ENCODE results near the gene ADH7.

DNA sequence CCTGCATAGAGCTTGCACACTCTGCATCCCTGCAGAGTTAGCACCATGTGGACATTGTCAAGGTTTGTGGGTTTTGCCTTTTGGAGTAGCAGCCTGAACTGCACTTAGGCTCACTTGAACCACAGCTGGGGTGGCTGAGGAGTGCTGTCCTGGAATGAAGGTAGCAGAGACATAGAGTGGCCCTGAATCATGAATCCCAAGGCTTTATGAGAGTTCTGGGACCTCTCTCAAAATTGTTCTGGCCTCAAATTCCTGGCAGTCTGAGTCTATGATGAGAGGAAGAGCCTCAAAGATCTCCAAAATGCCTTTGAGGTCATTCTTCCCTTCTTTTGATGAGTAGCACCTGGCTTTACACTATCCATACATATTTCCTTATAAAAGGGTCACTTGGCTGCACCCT lies 45.5 kb downstream of the ADH7 start:
- TF ChIP-seq EZH2phosphoT487 (IDR thresholded peaks at IDR 0.05; ENCODE audit: borderline replicate concordance) (no peak), ELF1 (IDR thresholded peaks at IDR 0.05; ENCODE audit: borderline replicate concordance, low read depth) (no peak), POLR2A (IDR thresholded peaks at IDR 0.05; ENCODE audit: borderline replicate concordance, extremely low read depth, insufficient read depth, insufficient read length) (no peak), ZNF274 (IDR thresholded peaks at IDR 0.05; ENCODE audit: low read depth, low read length) (no peak), JUND (IDR thresholded peaks at IDR 0.05) (no peak), RAD21 (IDR thresholded peaks at IDR 0.05; ENCODE audit: low read depth) (no peak), POLR2AphosphoS5 (IDR thresholded peaks at IDR 0.05; ENCODE audit: low read depth, low read length) (no peak), CEBPB (IDR thresholded peaks at IDR 0.05; ENCODE audit: low read depth) (no peak), SRF (IDR thresholded peaks at IDR 0.05; ENCODE audit: low read depth) (no peak)
- TF ChIP-seq, protein P1, sequence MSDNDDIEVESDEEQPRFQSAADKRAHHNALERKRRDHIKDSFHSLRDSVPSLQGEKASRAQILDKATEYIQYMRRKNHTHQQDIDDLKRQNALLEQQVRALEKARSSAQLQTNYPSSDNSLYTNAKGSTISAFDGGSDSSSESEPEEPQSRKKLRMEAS (IDR thresholded peaks at IDR 0.05), result no peak
- TF ChIP-seq, protein P2, sequence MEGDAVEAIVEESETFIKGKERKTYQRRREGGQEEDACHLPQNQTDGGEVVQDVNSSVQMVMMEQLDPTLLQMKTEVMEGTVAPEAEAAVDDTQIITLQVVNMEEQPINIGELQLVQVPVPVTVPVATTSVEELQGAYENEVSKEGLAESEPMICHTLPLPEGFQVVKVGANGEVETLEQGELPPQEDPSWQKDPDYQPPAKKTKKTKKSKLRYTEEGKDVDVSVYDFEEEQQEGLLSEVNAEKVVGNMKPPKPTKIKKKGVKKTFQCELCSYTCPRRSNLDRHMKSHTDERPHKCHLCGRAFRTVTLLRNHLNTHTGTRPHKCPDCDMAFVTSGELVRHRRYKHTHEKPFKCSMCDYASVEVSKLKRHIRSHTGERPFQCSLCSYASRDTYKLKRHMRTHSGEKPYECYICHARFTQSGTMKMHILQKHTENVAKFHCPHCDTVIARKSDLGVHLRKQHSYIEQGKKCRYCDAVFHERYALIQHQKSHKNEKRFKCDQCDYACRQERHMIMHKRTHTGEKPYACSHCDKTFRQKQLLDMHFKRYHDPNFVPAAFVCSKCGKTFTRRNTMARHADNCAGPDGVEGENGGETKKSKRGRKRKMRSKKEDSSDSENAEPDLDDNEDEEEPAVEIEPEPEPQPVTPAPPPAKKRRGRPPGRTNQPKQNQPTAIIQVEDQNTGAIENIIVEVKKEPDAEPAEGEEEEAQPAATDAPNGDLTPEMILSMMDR (IDR thresholded peaks at IDR 0.05 in 2 of 3, conservative IDR thresholded peaks at IDR 0.05 in 1 of 3; ENCODE audit: borderline replicate concordance in 1 of 3, insufficient read depth in 1 of 3, low read depth in 2 of 3, low read length in 2 of 3), result no peak
- TF ChIP-seq, protein P3, sequence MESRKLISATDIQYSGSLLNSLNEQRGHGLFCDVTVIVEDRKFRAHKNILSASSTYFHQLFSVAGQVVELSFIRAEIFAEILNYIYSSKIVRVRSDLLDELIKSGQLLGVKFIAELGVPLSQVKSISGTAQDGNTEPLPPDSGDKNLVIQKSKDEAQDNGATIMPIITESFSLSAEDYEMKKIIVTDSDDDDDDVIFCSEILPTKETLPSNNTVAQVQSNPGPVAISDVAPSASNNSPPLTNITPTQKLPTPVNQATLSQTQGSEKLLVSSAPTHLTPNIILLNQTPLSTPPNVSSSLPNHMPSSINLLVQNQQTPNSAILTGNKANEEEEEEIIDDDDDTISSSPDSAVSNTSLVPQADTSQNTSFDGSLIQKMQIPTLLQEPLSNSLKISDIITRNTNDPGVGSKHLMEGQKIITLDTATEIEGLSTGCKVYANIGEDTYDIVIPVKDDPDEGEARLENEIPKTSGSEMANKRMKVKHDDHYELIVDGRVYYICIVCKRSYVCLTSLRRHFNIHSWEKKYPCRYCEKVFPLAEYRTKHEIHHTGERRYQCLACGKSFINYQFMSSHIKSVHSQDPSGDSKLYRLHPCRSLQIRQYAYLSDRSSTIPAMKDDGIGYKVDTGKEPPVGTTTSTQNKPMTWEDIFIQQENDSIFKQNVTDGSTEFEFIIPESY (IDR thresholded peaks at IDR 0.05; ENCODE audit: extremely low read depth, insufficient replicate concordance, low read length), result no peak
- TF ChIP-seq, protein P4, sequence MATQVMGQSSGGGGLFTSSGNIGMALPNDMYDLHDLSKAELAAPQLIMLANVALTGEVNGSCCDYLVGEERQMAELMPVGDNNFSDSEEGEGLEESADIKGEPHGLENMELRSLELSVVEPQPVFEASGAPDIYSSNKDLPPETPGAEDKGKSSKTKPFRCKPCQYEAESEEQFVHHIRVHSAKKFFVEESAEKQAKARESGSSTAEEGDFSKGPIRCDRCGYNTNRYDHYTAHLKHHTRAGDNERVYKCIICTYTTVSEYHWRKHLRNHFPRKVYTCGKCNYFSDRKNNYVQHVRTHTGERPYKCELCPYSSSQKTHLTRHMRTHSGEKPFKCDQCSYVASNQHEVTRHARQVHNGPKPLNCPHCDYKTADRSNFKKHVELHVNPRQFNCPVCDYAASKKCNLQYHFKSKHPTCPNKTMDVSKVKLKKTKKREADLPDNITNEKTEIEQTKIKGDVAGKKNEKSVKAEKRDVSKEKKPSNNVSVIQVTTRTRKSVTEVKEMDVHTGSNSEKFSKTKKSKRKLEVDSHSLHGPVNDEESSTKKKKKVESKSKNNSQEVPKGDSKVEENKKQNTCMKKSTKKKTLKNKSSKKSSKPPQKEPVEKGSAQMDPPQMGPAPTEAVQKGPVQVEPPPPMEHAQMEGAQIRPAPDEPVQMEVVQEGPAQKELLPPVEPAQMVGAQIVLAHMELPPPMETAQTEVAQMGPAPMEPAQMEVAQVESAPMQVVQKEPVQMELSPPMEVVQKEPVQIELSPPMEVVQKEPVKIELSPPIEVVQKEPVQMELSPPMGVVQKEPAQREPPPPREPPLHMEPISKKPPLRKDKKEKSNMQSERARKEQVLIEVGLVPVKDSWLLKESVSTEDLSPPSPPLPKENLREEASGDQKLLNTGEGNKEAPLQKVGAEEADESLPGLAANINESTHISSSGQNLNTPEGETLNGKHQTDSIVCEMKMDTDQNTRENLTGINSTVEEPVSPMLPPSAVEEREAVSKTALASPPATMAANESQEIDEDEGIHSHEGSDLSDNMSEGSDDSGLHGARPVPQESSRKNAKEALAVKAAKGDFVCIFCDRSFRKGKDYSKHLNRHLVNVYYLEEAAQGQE (IDR thresholded peaks at IDR 0.05; ENCODE audit: low read depth), result no peak
- TF ChIP-seq, protein P5, sequence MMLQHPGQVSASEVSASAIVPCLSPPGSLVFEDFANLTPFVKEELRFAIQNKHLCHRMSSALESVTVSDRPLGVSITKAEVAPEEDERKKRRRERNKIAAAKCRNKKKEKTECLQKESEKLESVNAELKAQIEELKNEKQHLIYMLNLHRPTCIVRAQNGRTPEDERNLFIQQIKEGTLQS (IDR thresholded peaks at IDR 0.05), result no peak

All from HCT116 (cell line).